Gastroesophageal sphincter (tissue), 3 donors: ENCODE data around the gene UBE2M.
"Not testable (repeated sequence)": the region's sequence is repeated elsewhere in the genome, so short reads cannot be mapped to it uniquely, and the experiment has no call there.

Source experiments
- CTCF ChIP-seq, 4 experiments: fragments of 200-600 bp in 2 of 4; fragments of 450-650 bp in 2 of 4; sonication (generic) in 1 of 4; IDR thresholded peaks; one replicate each; pipeline ENCODE4 v1.5.1; 2017 to 2019; ENCODE audit warnings: antibody characterized with exemption in 4 of 4, mild to moderate bottlenecking in 2 of 4, moderate library complexity in 2 of 4
- EP300 ChIP-seq: sonication (generic); formaldehyde crosslinking; IDR thresholded peaks from one replicate; pipeline ENCODE4 v1.6.1; 2017; ENCODE audit warnings: antibody characterized with exemption, mild to moderate bottlenecking
- POLR2A ChIP-seq, 2 donors: fragments of 450-650 bp; IDR thresholded peaks; one replicate each; pipeline ENCODE4 v1.6.1; 2017; ENCODE audit warnings: antibody characterized with exemption in 2 of 2, mild to moderate bottlenecking in 2 of 2, moderate library complexity in 1 of 2

- not testable (repeated sequence) for TF ChIP-seq CTCF (IDR thresholded peaks at IDR 0.05); POLR2A (IDR thresholded peaks at IDR 0.05); EP300
Measured at GRCh38 chr19:58507602-58508223, 50.7 kb downstream of the UBE2M start.
